Neutrophil (primary cell): ENCODE results near the gene WARS2.

Source experiments
- H3K27ac ChIP-seq: fragments of 200-600 bp; sonication (generic); 2 replicates; pipeline ENCODE4 v1.5.1; 2016; ENCODE audit warnings: mild to moderate bottlenecking, moderate library complexity
- H3K27me3 ChIP-seq: fragments of 200-600 bp; sonication (generic); 2 replicates; pipeline ENCODE4 v1.6.0; 2016; ENCODE audit warnings: mild to moderate bottlenecking
- H3K36me3 ChIP-seq: fragments of 200-600 bp; sonication (generic); 2 replicates; pipeline ENCODE4 v1.5.1; 2017
- H3K4me1 ChIP-seq, 2 experiments: fragments of 200-600 bp in 1 of 2; sonication (generic) in 1 of 2; 1 replicate in 1 of 2; 2 replicates in 1 of 2; pipeline versions ENCODE4 v1.5.1 to v1.6.1; 2013 to 2016; ENCODE audit warnings: low read depth in 1 of 2, low read length in 1 of 2, mild to moderate bottlenecking in 1 of 2, moderate library complexity in 1 of 2; ENCODE audit not compliant: control insufficient read depth in 1 of 2, insufficient read depth in 1 of 2
- H3K4me3 ChIP-seq, 2 experiments: fragments of 200-600 bp in 1 of 2; sonication (generic) in 1 of 2; 1 replicate in 1 of 2; 2 replicates in 1 of 2; pipeline ENCODE4 v1.5.1; 2013 to 2016; ENCODE audit warnings: low read depth in 1 of 2, low read length in 1 of 2, mild to moderate bottlenecking in 1 of 2, moderate library complexity in 1 of 2
- H3K9me3 ChIP-seq: fragments of 200-600 bp; sonication (generic); 2 replicates; pipeline ENCODE4 v1.5.1; 2016
- CTCF ChIP-seq: fragments of 200-600 bp; sonication (generic); IDR thresholded peaks from 2 replicates; pipeline ENCODE4 v1.5.1; 2016; ENCODE audit warnings: antibody characterized with exemption

The WARS2 gene

DNA sequence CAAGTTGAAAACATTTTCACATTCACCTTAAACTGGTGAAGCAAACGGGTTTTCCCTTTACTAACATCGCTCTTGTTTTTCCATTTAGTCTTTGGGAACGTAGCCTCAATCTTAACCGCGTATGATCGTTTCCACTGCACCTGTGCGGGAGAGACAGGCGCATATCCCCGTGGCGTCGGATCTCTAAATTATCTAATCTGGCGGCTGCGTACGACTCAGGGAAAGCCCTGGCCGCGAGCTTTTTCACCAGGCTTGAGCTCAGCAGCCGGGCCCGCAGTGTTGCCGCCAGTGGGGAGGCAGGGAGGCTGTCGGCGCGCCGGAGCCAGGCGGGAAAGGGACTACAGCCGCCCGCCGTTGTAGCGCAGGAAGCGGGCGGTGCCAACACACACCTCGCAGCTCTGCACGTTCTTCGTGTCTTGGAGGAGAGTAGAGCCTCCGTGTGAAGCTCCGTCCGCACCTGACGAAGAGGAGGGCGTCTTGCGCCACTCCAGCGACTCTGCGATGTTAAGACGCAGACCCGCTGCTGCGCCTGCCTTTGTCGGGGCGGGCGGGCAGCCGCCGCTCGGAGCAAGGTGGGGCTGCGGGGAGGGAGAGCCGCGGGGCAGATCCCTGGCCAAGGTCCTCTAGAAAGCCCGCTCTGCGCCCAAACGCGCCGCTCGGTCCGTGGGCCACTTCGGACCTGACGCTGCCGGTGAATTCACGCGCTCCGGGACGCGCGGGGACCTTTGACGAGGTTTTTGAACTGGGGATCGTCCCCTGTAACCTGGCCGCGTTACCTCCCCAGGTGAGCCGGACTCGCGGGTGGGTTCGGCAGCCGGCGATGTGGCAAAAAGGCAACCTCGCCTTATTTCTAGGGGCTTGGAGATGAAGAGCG lies 133.8 kb downstream of the WARS2 start:
- Histone ChIP-seq H3K27ac (no peak overlapping the region), H3K4me3 (no peak overlapping the region), H3K9me3 (no peaks in the 10 kb centered on the region), H3K36me3 (no peaks in the 10 kb centered on the region), H3K27me3 (peaks cover 100% of the 10 kb centered on the region), H3K4me1 (no peaks in the 10 kb centered on the region)
- no peak for TF ChIP-seq CTCF

GRCh38 chr1:119005724-119006405 lies 134.6 kb downstream of the WARS2 start:
- no peaks in the 10 kb centered on the region for H3K36me3 ChIP-seq
- H3K4me3 ChIP-seq = no peak overlapping the region
- no peaks in the 10 kb centered on the region for H3K9me3 ChIP-seq
- H3K4me1 ChIP-seq = no peaks in the 10 kb centered on the region
- no peak for TF ChIP-seq CTCF
- H3K27me3 ChIP-seq = peaks cover 100% of the 10 kb centered on the region
- no peak overlapping the region for H3K27ac ChIP-seq

GRCh38 chr1:119004781-119005180 lies 135.7 kb downstream of the WARS2 start:
- no peak overlapping the region for H3K27ac ChIP-seq
- H3K4me1 ChIP-seq = no peaks in the 10 kb centered on the region
- peaks cover 100% of the 10 kb centered on the region for H3K27me3 ChIP-seq
- no peaks in the 10 kb centered on the region for H3K36me3 ChIP-seq
- H3K9me3 ChIP-seq = no peaks in the 10 kb centered on the region
- H3K4me3 ChIP-seq = no peak overlapping the region
- no peak for TF ChIP-seq CTCF

DNA sequence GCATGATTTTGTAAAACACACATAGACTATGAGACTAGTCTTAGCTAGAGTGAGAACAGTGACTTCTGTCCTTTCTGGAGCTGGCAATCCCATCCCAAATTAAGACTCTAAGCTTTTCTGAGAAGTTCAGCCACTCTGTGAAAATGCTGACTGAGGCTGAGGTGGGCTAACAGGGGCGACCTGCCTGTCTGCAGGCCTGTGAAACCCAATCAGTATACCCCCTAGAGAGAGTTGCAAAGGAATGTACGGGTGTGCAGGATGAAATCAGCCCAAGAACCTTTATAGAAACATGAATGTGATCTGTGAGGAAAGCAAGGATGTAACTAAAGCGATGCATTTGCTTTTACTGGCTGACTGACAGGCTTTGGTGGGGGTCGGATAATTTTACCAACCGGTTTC lies 136.3 kb downstream of the WARS2 start:
- no peaks in the 10 kb centered on the region for H3K36me3 ChIP-seq
- no peak for TF ChIP-seq CTCF
- H3K27me3 ChIP-seq = peaks cover 100% of the 10 kb centered on the region
- H3K4me3 ChIP-seq = no peak overlapping the region
- H3K27ac ChIP-seq = no peak overlapping the region
- H3K9me3 ChIP-seq = no peaks in the 10 kb centered on the region
- no peaks in the 10 kb centered on the region for H3K4me1 ChIP-seq

DNA sequence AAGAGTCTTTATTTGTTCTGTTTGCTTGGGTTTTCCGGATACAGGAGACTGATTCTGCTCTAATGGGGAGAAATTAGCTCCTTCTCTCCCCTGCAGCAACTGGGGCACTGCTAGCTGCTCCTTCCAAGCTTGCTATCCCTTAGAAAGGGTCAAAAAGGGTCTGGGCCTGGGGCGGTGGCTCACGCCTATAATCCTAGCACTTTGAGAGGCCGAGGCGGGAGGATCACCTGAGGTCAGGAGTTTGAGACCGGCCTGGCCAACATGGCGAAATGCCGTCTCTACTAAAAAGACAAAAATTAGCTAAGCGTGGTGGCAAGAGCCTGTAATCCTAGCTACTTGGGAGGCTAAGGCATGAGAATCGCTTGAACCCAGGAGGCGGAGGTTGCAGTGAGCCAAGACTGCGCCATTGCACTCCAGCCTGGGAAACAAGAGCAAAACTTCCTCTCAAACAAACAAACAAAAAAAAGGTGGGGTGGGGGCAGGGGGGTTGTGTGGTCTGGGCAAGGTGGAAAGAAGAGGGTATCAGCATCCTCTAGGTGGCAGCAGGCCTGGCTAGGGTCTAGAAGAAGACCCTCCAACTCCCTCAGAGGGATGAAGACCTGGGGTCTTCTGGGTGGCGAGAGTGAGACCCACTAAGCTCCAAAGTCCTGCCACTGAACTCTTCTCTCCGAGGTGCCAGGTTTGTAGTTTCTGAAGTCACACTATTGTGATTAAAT lies 136.9 kb downstream of the WARS2 start:
- H3K9me3 ChIP-seq = no peaks in the 10 kb centered on the region

More for the DNA sequence above, 136.9 kb downstream of the WARS2 start:
- H3K4me3 ChIP-seq = no peak overlapping the region
- no peaks in the 10 kb centered on the region for H3K4me1 ChIP-seq
- H3K27ac ChIP-seq = no peak overlapping the region
- no peak for TF ChIP-seq CTCF
- H3K36me3 ChIP-seq = no peaks in the 10 kb centered on the region
- peaks cover 100% of the 10 kb centered on the region for H3K27me3 ChIP-seq
